H1 (cell line): ENCODE data around the gene NRP2. TPM values are rescaled to one million over a fixed set of nuclear protein-coding genes. Genes with fewer than 3 reads are reported as not detected.

Experiments used
- CTCF ChIA-PET: fragments of 300-600 bp; sonication (Branson Sonifier 250); formaldehyde crosslinking; loops from one replicate; lab custom pipeline; 2021; ENCODE audit not compliant: partially characterized antibody; lab: Charles Lee
- POLR2A ChIA-PET: fragments of 300-600 bp; sonication (Branson Sonifier 250); formaldehyde crosslinking; loops from one replicate; lab custom pipeline; 2021; ENCODE audit warnings: inconsistent platforms; ENCODE audit not compliant: partially characterized antibody; lab: Charles Lee
- DNase-seq, 2 experiments: peaks; one replicate each; pipeline versions ENCODE4 v3.0.0 to v3.0.0-alpha.2; 2010 to 2022; ENCODE audit warnings: low spot score in 2 of 2, low read depth in 1 of 2, mixed read lengths in 1 of 2
- FAIRE-seq: peaks from 2 replicates; lab custom pipeline; 2011; peaks lifted over from hg19 to GRCh38; lab: Jason Lieb, UNC
- H2AFZ ChIP-seq: 2 replicates; pipeline ENCODE4 v1.8.1; 2012; ENCODE audit warnings: low read length, inconsistent platforms
- H2AK5ac ChIP-seq: 2 replicates; pipeline ENCODE4 v1.6.1; 2013; ENCODE audit warnings: low read depth, low read length
- H2BK120ac ChIP-seq: replicated peaks from 2 replicates; pipeline ENCODE3; 2013; ENCODE audit warnings: low read depth, low read length, inconsistent platforms
- H2BK12ac ChIP-seq: 2 replicates; pipeline ENCODE4 v1.6.1; 2013; ENCODE audit warnings: low read depth, low read length
- H2BK15ac ChIP-seq: 2 replicates; pipeline ENCODE4 v1.6.1; 2013; ENCODE audit warnings: low read length
- H2BK20ac ChIP-seq: 2 replicates; pipeline ENCODE4 v1.6.1; 2013; ENCODE audit warnings: low read length
- H2BK5ac ChIP-seq: 2 replicates; pipeline ENCODE4 v1.6.1; 2013; ENCODE audit warnings: low read depth, low read length
- H3K14ac ChIP-seq: 2 replicates; pipeline ENCODE4 v1.6.1; 2013; ENCODE audit warnings: inconsistent platforms; ENCODE audit not compliant: insufficient read length
- H3K18ac ChIP-seq: 2 replicates; pipeline ENCODE4 v1.6.1; 2013; ENCODE audit warnings: low read length; ENCODE audit errors: extremely low read depth
- H3K23ac ChIP-seq: 2 replicates; pipeline ENCODE4 v1.6.1; 2013; ENCODE audit warnings: inconsistent platforms; ENCODE audit not compliant: insufficient read length
- H3K23me2 ChIP-seq: 2 replicates; pipeline ENCODE4 v1.6.1; 2013; ENCODE audit warnings: low read depth, low read length
- H3K27ac ChIP-seq: 2 replicates; pipeline ENCODE4 v1.6.1; 2011; ENCODE audit warnings: low read depth, low read length, inconsistent platforms
- H3K27me3 ChIP-seq, 4 experiments: replicated peaks in 1 of 4; 1 replicate in 1 of 4; 2 replicates in 3 of 4; pipeline versions ENCODE4 v1.6.1 to v1.8.1; 2011 to 2013; ENCODE audit warnings: low read length in 3 of 4, mild to moderate bottlenecking in 3 of 4, inconsistent platforms in 2 of 4, mixed read lengths in 2 of 4, moderate library complexity in 1 of 4; ENCODE audit not compliant: control insufficient read depth in 3 of 4, insufficient read depth in 3 of 4; ENCODE audit errors: extremely low read depth in 1 of 4
- H3K36me3 ChIP-seq, 4 experiments: 2 replicates each; pipeline versions ENCODE4 v1.6.1 to v1.8.1; 2011 to 2013; ENCODE audit warnings: mild to moderate bottlenecking in 4 of 4, low read length in 3 of 4, moderate library complexity in 2 of 4, control low read depth in 1 of 4, inconsistent platforms in 1 of 4; ENCODE audit not compliant: insufficient read depth in 4 of 4, control insufficient read depth in 2 of 4
- H3K4ac ChIP-seq: replicated peaks from 2 replicates; pipeline ENCODE3; 2013; ENCODE audit warnings: low read length, low read depth, mixed read lengths, inconsistent platforms; ENCODE audit not compliant: insufficient read length
- H3K4me1 ChIP-seq, 4 experiments: replicated peaks in 1 of 4; 1 replicate in 1 of 4; 2 replicates in 3 of 4; pipeline versions ENCODE4 v1.6.1 to v1.8.1; 2011 to 2013; ENCODE audit warnings: low read length in 3 of 4, inconsistent platforms in 2 of 4, mixed read lengths in 1 of 4; ENCODE audit not compliant: insufficient read depth in 4 of 4, control insufficient read depth in 3 of 4
- H3K4me2 ChIP-seq, 2 experiments: 2 replicates each; pipeline versions ENCODE4 v1.6.1 to v1.8.1; 2011 to 2013; ENCODE audit warnings: low read depth in 2 of 2, low read length in 2 of 2, control low read depth in 1 of 2, inconsistent platforms in 1 of 2, mild to moderate bottlenecking in 1 of 2; ENCODE audit not compliant: insufficient read depth in 1 of 2
- H3K4me3 ChIP-seq, 4 experiments: fragments of 200-600, 300-600 bp in 1 of 4; sonication (generic), shearing (Covaris generic), sonication (Bioruptor Twin) in 1 of 4; 2 replicates each; pipeline versions ENCODE4 v1.5.1 to v1.8.1; 2011 to 2016; ENCODE audit warnings: low read length in 4 of 4, low read depth in 3 of 4, control low read depth in 2 of 4, inconsistent platforms in 2 of 4, mild to moderate bottlenecking in 2 of 4, mixed read lengths in 1 of 4, moderate library complexity in 1 of 4; ENCODE audit not compliant: insufficient read depth in 2 of 4; ENCODE audit errors: extremely low read depth in 1 of 4
- H3K56ac ChIP-seq: replicated peaks from 2 replicates; pipeline ENCODE3; 2013; ENCODE audit warnings: low read depth, mild to moderate bottlenecking, mixed read lengths, low read length, inconsistent platforms; ENCODE audit not compliant: insufficient read length
- H3K79me1 ChIP-seq: 2 replicates; pipeline ENCODE4 v1.6.1; 2013; ENCODE audit warnings: low read depth, low read length, control low read depth
- H3K79me2 ChIP-seq, 2 experiments: 2 replicates each; pipeline versions ENCODE4 v1.6.1 to v1.8.1; 2012 to 2013; ENCODE audit warnings: low read length in 2 of 2, mild to moderate bottlenecking in 2 of 2, inconsistent platforms in 1 of 2; ENCODE audit not compliant: insufficient read depth in 2 of 2, control insufficient read depth in 1 of 2
- H3K9ac ChIP-seq, 4 experiments: replicated peaks in 1 of 4; 1 replicate in 1 of 4; 2 replicates in 3 of 4; pipeline versions ENCODE4 v1.6.1 to v1.8.1; 2011 to 2013; ENCODE audit warnings: low read depth in 3 of 4, low read length in 3 of 4, control low read depth in 2 of 4, mild to moderate bottlenecking in 2 of 4, moderate library complexity in 2 of 4, inconsistent platforms in 1 of 4; ENCODE audit errors: extremely low read depth in 1 of 4
- H3K9me3 ChIP-seq, 2 experiments: 2 replicates each; pipeline versions ENCODE4 v1.6.1 to v1.8.1; 2012 to 2013; ENCODE audit warnings: mild to moderate bottlenecking in 2 of 2, moderate library complexity in 2 of 2, control low read depth in 1 of 2, inconsistent platforms in 1 of 2, low read depth in 1 of 2, low read length in 1 of 2, mixed read lengths in 1 of 2; ENCODE audit not compliant: insufficient read depth in 2 of 2
- H4K20me1 ChIP-seq, 2 experiments: replicated peaks in 1 of 2; 2 replicates each; pipeline versions ENCODE3 to v1.8.1; 2011 to 2013; ENCODE audit warnings: inconsistent platforms in 2 of 2, low read length in 2 of 2, mild to moderate bottlenecking in 1 of 2; ENCODE audit not compliant: insufficient read depth in 2 of 2, control insufficient read depth in 1 of 2
- H4K5ac ChIP-seq: 2 replicates; pipeline ENCODE4 v1.6.1; 2013; ENCODE audit warnings: low read length, low read depth, mixed read lengths, inconsistent platforms; ENCODE audit not compliant: insufficient read length
- H4K8ac ChIP-seq: 2 replicates; pipeline ENCODE4 v1.8.0; 2013; ENCODE audit warnings: mild to moderate bottlenecking, moderate library complexity, low read length, inconsistent platforms; ENCODE audit not compliant: insufficient read depth; ENCODE audit errors: extremely low read depth
- H4K91ac ChIP-seq: replicated peaks from 2 replicates; pipeline ENCODE3; 2013; ENCODE audit warnings: low read length, mixed read lengths, inconsistent platforms; ENCODE audit not compliant: insufficient read length
- CBX8 ChIP-seq: fragments of 300-800, 300-1000 bp; sonication (generic); IDR thresholded peaks from 2 replicates; pipeline ENCODE4 v1.7.1; 2016; ENCODE audit warnings: low read depth, low read length, borderline replicate concordance
- EZH2 ChIP-seq: fragments of 200-600 bp; sonication (generic); IDR thresholded peaks from 2 replicates; pipeline ENCODE4 v1.7.1; 2012; ENCODE audit warnings: low read depth, mild to moderate bottlenecking, moderate library complexity, low read length, inconsistent platforms; ENCODE audit not compliant: severe bottlenecking
- JUN ChIP-seq: IDR thresholded peaks from 2 replicates; pipeline ENCODE4 v1.6.1; 2011; ENCODE audit warnings: low read depth, mild to moderate bottlenecking, improper control_type of control experiment, low read length
- WGBS, 2 experiments: shearing (Covaris generic) in 1 of 2; methylation state at CpG; one replicate each; pipeline versions ENCODE4 v1.1.6 to v1.1.7; 2013 to 2015; ENCODE audit warnings: low lambda C conversion rate in 2 of 2, mixed read lengths in 2 of 2, inconsistent platforms in 1 of 2, low coverage in 1 of 2, missing lambda C conversion rate in 1 of 2; ENCODE audit not compliant: insufficient replicate concordance in 2 of 2, insufficient coverage in 1 of 2, insufficient read length in 1 of 2; ENCODE audit errors: extremely low coverage in 1 of 2, missing lambda C conversion rate in 1 of 2; 5-methylcytosine and 5-hydroxymethylcytosine counted together
- polyA plus RNA-seq, 7 experiments: library from polyadenylated mRNA; depleted of rRNA in 3 of 7; stranded (reverse) in 5 of 7; unstranded in 2 of 7; fragments of >200 nt in 5 of 7; fragments of 200-250 nt in 2 of 7; gene quantifications; 1 replicate in 5 of 7; 2 replicates in 1 of 7; 4 replicates in 1 of 7; pipeline versions ENCODE4 v1.2.1 to v1.2.3, GENCODE V29; 2011 to 2013; ENCODE audit warnings: missing spikeins in 2 of 7, mixed read lengths in 2 of 7
- total RNA-seq: library from RNA; stranded (reverse); fragmentation: NEBNext Ultra II Directional; extraction: Animal tissue kit (Norgen Biotek cat#: 25700); gene quantifications from 2 replicates; pipeline ENCODE4 v1.2.1, GENCODE V29; 2021

NRP2 gene
- total and polyA plus RNA-seq, 2 of the 8 experiments (the other 6 are each of a cell fraction or from before 2014, with no cell fraction given), result 32.0 to 37.8 TPM

GRCh38 chr2:205732314-205732713, 50.0 kb downstream of the NRP2 start:
- peaks cover 4 to 28% (median 17%) of the 10 kb centered on the region in 4 experiments for H3K4me1 ChIP-seq
- H4K5ac ChIP-seq, result no peak overlapping the region
- no peak overlapping the region for H2BK12ac ChIP-seq
- H3K23ac ChIP-seq, result no peak overlapping the region
- H4K91ac ChIP-seq, result no peak overlapping the region
- H3K4ac ChIP-seq, result no peak overlapping the region
- no peak overlapping the region for H2BK5ac ChIP-seq
- H3K14ac ChIP-seq, result no peak overlapping the region
- no peak overlapping the region for H3K56ac ChIP-seq
- no peak overlapping the region for H3K18ac ChIP-seq
- H3K79me2 ChIP-seq, result no peaks in the 10 kb centered on the region
- H2BK20ac ChIP-seq, result no peak overlapping the region
- H3K9me3 ChIP-seq, result no peaks in the 10 kb centered on the region
- H2AFZ ChIP-seq, result no peak overlapping the region
- DNase-seq, result no peak
- no peak overlapping the region for H3K4me2 ChIP-seq
- no peaks in the 10 kb centered on the region for H3K27me3 ChIP-seq
- H2AK5ac ChIP-seq, result no peak overlapping the region; the same call in 1 of the 2 replicates
- H3K79me1 ChIP-seq, result peaks cover 3% of the 10 kb centered on the region; the same call in 1 of the 2 replicates
- H3K4me3 ChIP-seq, result no peak overlapping the region
- no peak overlapping the region for H3K27ac ChIP-seq
- H3K9ac ChIP-seq, result no peak overlapping the region
- H4K8ac ChIP-seq, result no peak overlapping the region
- TF ChIP-seq EZH2 (no peak), JUN (no peak), CBX8 (no peak)
- H4K20me1 ChIP-seq, result no peaks in the 10 kb centered on the region
- ChIA-PET POLR2A (interaction anchor here (2.0 kb wide), 1 partner anchor 11 kb away, joined by 7 read pairs; no protein-coding TSS in a partner anchor), CTCF (interaction anchor here (0.6 to 6.7 kb wide), 7 partner anchors 8 to 174 kb away, joined by 3 to 82 read pairs (median 3); no protein-coding TSS in a partner anchor)
- 97% methylated on average over 9 of the region's 9 CpGs; no CpG with 5 or more reads in 1 of the 2 experiments for WGBS, 2 experiments
- peaks cover 2 to 29% (median 19%) of the 10 kb centered on the region in 4 experiments; a peak in 6 of 8 replicates for H3K36me3 ChIP-seq
- no peaks in the 10 kb centered on the region for H3K23me2 ChIP-seq
- no peak overlapping the region for H2BK15ac ChIP-seq
- H2BK120ac ChIP-seq, result no peak overlapping the region
- no peak for FAIRE-seq
